Transverse colon (tissue), 4 donors: Measurements from ENCODE around the gene SCEL. TPM values are rescaled to one million over a fixed set of nuclear protein-coding genes. Genes with fewer than 3 reads are reported as not detected.

Source experiments
- DNase-seq: peaks from one replicate; pipeline ENCODE4 v3.0.0-alpha.2; 2019
- H3K27ac ChIP-seq, 4 donors: fragments of 200-600 bp; sonication (generic); 2 replicates each; pipeline ENCODE4 v1.5.1; 2016 to 2018; ENCODE audit warnings: inconsistent platforms in 4 of 4
- H3K27me3 ChIP-seq: fragments of 200-600 bp; sonication (generic); 2 replicates; pipeline ENCODE4 v1.5.1; 2017; ENCODE audit warnings: inconsistent platforms
- H3K36me3 ChIP-seq, 4 donors: fragments of 200-600 bp; sonication (generic); 2 replicates each; pipeline ENCODE4 v1.5.1; 2017 to 2019; ENCODE audit warnings: inconsistent platforms in 4 of 4
- H3K4me1 ChIP-seq, 4 donors: fragments of 200-600 bp; sonication (generic); 2 replicates each; pipeline ENCODE4 v1.5.1; 2017 to 2020; ENCODE audit warnings: inconsistent platforms in 4 of 4
- H3K4me3 ChIP-seq, 4 donors: fragments of 200-600 bp; sonication (generic); 1 replicate in 1 of 4; 2 replicates in 3 of 4; pipeline versions ENCODE4 v1.5.1 to v1.6.1; 2017 to 2019; ENCODE audit warnings: inconsistent platforms in 4 of 4
- H3K9me3 ChIP-seq, 2 donors: fragments of 200-600 bp; sonication (generic); 2 replicates each; pipeline ENCODE4 v1.5.1; 2017 to 2019; ENCODE audit warnings: inconsistent platforms in 2 of 2
- CTCF ChIP-seq, 5 experiments: fragments of 200-600 bp in 3 of 5; fragments of 450-650 bp in 2 of 5; sonication (generic) in 3 of 5; IDR thresholded peaks; 1 replicate in 2 of 5; 2 replicates in 3 of 5; pipeline ENCODE4 v1.5.1; 2016 to 2017; ENCODE audit warnings: antibody characterized with exemption in 5 of 5, inconsistent platforms in 3 of 5, mild to moderate bottlenecking in 2 of 5, moderate library complexity in 1 of 5
- EP300 ChIP-seq: sonication (generic); formaldehyde crosslinking; IDR thresholded peaks from one replicate; pipeline ENCODE4 v1.6.1; 2017; ENCODE audit warnings: antibody characterized with exemption, low read depth
- POLR2A ChIP-seq: fragments of 450-650 bp; IDR thresholded peaks from one replicate; pipeline ENCODE4 v1.6.1; 2016; ENCODE audit warnings: antibody characterized with exemption, mild to moderate bottlenecking, moderate library complexity
- POLR2AphosphoS5 ChIP-seq, 3 donors: sonication (generic); formaldehyde crosslinking; IDR thresholded peaks; one replicate each; pipeline ENCODE4 v1.6.1; 2016; ENCODE audit warnings: antibody characterized with exemption in 3 of 3
- WGBS, 2 donors: methylation state at CpG; one replicate each; pipeline ENCODE4 v1.1.5; 2018; ENCODE audit warnings: low coverage in 1 of 2; 5-methylcytosine and 5-hydroxymethylcytosine counted together
- in situ Hi-C, 4 donors: fragments of 200-750 bp; cut with MboI; loops; one replicate each; pipeline versions ENCODE4 v1.15.0 to v1.15.1; 2017; ENCODE audit warnings: low sequenced_read_pairs in 3 of 4, low pct_ligation_motif_present in 1 of 4, low pct_unique_long_range_greater_than_20kb in 1 of 4
- intact Hi-C: fragments of 100-400 bp; cut with DNase I; formaldehyde crosslinking; loops from one replicate; pipeline ENCODE4 v1.15.1; 2023; ENCODE audit warnings: low total_unique reads
- total RNA-seq, 4 donors: library from RNA; depleted of rRNA; stranded (reverse); fragments of >200 nt; gene quantifications; one replicate each; pipeline ENCODE4 v1.1.0, GENCODE V29; 2016

SCEL gene
- total RNA-seq, 4 donors from 2014 or later = 0.32 to 0.96 TPM; not detected in 2

GRCh38 chr13:77506874-77507273 lies 28.6 kb upstream of the SCEL start:
- 96 to 98% methylated on average over 3 of the region's 3 CpGs for WGBS, 2 donors
- Histone ChIP-seq H3K4me3 (no peak overlapping the region), H3K4me1 (no peaks in the 10 kb centered on the region), H3K9me3 (no peaks in the 10 kb centered on the region), H3K36me3 (no peaks in the 10 kb centered on the region), H3K27me3 (no peaks in the 10 kb centered on the region), H3K27ac (no peak overlapping the region)
- intact Hi-C loops = no loop called here
- DNase-seq = no peak
- in situ Hi-C loops = no loop called here
- TF ChIP-seq CTCF (IDR thresholded peaks at IDR 0.05) (no peak), POLR2AphosphoS5 (IDR thresholded peaks at IDR 0.05) (no peak), EP300 (no peak), POLR2A (no peak)

- DNase-seq = no peak
- in situ Hi-C loops = no loop called here
- Histone ChIP-seq H3K4me1 (no peaks in the 10 kb centered on the region), H3K27ac (no peak overlapping the region), H3K4me3 (no peak overlapping the region), H3K27me3 (no peaks in the 10 kb centered on the region), H3K36me3 (no peaks in the 10 kb centered on the region), H3K9me3 (no peaks in the 10 kb centered on the region)
- 30 to 43% methylated on average over 4 to 5 of the region's 5 CpGs for WGBS, 2 donors
- TF ChIP-seq EP300 (no peak), CTCF (IDR thresholded peaks at IDR 0.05) (no peak), POLR2A (no peak)
- intact Hi-C loops = no loop called here
Observed at GRCh38 chr13:77507931-77508776, 27.4 kb upstream of the SCEL start.

- no peak for DNase-seq
- in situ Hi-C loops = no loop called here
- Histone ChIP-seq H3K4me1 (no peaks in the 10 kb centered on the region), H3K9me3 (no peaks in the 10 kb centered on the region), H3K36me3 (no peaks in the 10 kb centered on the region), H3K4me3 (no peak overlapping the region), H3K27ac (no peak overlapping the region), H3K27me3 (no peaks in the 10 kb centered on the region)
- no peak for TF ChIP-seq POLR2AphosphoS5 (IDR thresholded peaks at IDR 0.05)
- no peak for TF ChIP-seq CTCF (IDR thresholded peaks at IDR 0.05)
- TF ChIP-seq EP300 = no peak
- no peak for TF ChIP-seq POLR2A
- intact Hi-C loops = no loop called here
- WGBS, 2 donors = 46 to 57% methylated on average over 4 of the region's 4 CpGs
Observed at GRCh38 chr13:77508959-77509620, 26.4 kb upstream of the SCEL start.

- Histone ChIP-seq H3K9me3 (no peaks in the 10 kb centered on the region), H3K4me1 (no peaks in the 10 kb centered on the region), H3K36me3 (no peaks in the 10 kb centered on the region), H3K27ac (no peak overlapping the region), H3K27me3 (no peaks in the 10 kb centered on the region), H3K4me3 (no peak overlapping the region)
- intact Hi-C loops (no loop called here), in situ Hi-C loops (no loop called here)
- no peak for DNase-seq
- TF ChIP-seq CTCF (IDR thresholded peaks at IDR 0.05) (no peak), POLR2AphosphoS5 (IDR thresholded peaks at IDR 0.05) (no peak), EP300 (no peak), POLR2A (no peak)
- 88 to 97% methylated on average over 3 of the region's 3 CpGs for WGBS, 2 donors
Observed at GRCh38 chr13:77510156-77510555, 25.4 kb upstream of the SCEL start.
